Measurements from ENCODE around the gene AKR1C8. TPM values are rescaled to one million over a fixed set of nuclear protein-coding genes. Genes with fewer than 3 reads are reported as not detected.
"Not testable (repeated sequence)": the region's sequence is repeated elsewhere in the genome, so short reads cannot be mapped to it uniquely, and the experiment has no call there.

AKR1C8 gene
- total RNA-seq (2014; rRNA removed; shearing (Covaris generic)): 0.16 TPM in 1 of 2 replicates, not detected in the other

DNA sequence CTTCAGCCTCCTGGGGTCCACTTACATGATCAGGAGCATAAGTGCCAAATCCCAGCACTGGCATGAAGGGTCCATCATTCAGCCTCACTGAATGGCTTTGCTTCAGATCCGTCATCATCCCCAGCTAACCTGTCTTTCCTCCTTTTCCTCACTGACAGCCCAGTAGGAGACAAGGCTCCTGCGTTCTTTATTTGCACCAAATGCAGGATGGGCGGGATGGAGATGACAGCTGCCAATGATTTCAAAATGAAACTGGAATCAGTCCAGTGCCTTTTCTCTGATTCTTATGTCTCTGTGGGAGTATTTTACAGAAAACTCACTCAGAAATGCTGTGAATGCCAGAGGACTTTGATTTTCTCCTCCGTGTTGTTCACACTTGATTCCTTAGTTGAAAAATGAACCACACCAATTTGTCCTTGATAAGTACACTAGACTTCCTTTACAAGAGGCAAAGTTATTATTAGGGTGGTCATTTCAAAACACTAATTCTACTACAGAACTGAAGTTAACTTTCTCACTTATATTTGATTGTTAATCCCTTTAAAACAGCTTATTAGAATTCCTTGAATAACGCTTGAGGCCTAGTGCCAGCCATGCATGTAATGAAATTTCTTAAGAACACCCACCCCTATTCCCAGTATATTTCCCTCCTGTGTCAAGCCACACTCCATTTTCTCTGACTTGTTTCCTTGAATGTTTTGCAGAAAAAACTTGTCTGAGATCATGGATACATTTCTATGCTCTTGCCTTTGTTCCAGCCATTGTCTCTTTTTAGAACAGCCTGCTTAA lies at the start of gene AKR1C8:
Gene AKR1C8, minus strand, starts transcription at position 164 of the 789 bp plus-strand sequence. Its CDS starts 46 bp downstream, at position 118.
- DNase-seq (ENCODE audit: low read depth in 1 of 2, low spot score in 2 of 2): no peak
- no peak within 1 kb of the TSS for H3K4me3 ChIP-seq
- H3K36me3 ChIP-seq: no peaks in the 10 kb centered on the region
- H3K27me3 ChIP-seq (replicated peaks): no peaks in the 10 kb centered on the region
- no peaks in the 10 kb centered on the region for H3K9me3 ChIP-seq (replicated peaks)
- H3K27ac ChIP-seq: no peak within 1 kb of the TSS
- H3K4me1 ChIP-seq (replicated peaks): no peaks in the 10 kb centered on the region

DNA sequence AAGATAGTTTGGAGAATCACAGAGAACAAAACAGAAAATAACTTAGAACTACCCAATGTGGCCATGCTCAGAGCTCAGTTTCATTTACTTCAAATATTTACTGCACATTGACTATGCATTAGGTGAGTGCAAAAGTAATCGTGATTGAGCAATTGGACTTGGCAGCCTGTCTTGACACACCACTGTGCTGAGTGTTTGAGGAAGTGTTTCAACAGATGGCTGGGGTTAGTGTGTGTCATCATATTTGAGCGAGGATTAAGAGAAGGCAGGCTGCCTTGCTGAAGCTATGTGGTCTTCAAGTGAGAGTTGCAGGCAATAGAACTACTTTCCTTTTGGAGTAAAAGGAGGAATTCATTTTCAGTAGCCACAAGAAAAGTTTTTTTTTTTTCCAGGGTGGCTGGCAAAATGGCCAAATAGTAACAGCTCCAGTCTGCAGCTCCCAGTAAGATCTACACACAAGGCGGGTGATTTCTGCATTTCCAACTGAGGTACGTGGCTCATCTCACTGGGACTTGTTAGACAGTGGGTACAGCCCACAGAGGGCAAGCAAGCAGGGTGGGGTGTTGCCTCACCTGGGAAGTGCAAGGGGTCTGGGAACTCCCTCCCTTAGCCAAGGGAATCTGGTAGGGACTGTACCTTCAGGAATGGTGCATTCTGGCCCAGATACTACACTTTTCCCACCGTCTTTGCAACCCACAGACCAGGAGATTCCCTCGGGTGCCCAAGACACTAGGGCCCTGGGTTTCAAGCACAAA lies 49.3 kb upstream of the AKR1C8 start:
- Histone ChIP-seq H3K36me3 (no peaks in the 10 kb centered on the region), H3K4me1 (replicated peaks) (no peaks in the 10 kb centered on the region), H3K27ac (no peak overlapping the region), H3K4me3 (no peak overlapping the region), H3K9me3 (replicated peaks) (no peaks in the 10 kb centered on the region), H3K27me3 (replicated peaks) (no peaks in the 10 kb centered on the region; the same call in 1 of the 2 replicates)
- no peak for DNase-seq (ENCODE audit: low read depth in 1 of 2, low spot score in 2 of 2)

DNA sequence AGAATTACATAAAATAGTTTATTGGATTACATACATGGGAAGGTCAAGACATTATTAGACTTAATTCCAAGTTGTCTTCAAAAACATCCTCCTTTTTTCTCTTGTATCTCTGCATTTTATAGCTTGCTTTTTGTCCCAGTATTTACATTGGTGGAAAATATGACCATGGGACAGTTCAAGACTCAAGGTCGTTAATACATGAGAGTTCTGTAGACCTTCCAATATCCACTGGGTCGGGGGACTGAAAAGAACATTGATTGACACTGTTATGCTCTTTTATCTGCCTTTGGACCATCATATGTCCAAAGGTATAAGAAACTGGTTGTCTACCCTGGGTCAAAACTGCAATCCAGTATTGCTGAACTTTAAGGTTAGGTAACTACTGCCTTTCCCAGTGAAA lies 48.4 kb upstream of the AKR1C8 start:
- H3K4me3 ChIP-seq: no peak overlapping the region
- no peak for DNase-seq (ENCODE audit: low read depth in 1 of 2, low spot score in 2 of 2)
- H3K9me3 ChIP-seq (replicated peaks): no peaks in the 10 kb centered on the region
- no peaks in the 10 kb centered on the region for H3K36me3 ChIP-seq
- no peaks in the 10 kb centered on the region; the same call in 1 of the 2 replicates for H3K27me3 ChIP-seq (replicated peaks)
- no peaks in the 10 kb centered on the region for H3K4me1 ChIP-seq (replicated peaks)
- H3K27ac ChIP-seq: no peak overlapping the region

DNA sequence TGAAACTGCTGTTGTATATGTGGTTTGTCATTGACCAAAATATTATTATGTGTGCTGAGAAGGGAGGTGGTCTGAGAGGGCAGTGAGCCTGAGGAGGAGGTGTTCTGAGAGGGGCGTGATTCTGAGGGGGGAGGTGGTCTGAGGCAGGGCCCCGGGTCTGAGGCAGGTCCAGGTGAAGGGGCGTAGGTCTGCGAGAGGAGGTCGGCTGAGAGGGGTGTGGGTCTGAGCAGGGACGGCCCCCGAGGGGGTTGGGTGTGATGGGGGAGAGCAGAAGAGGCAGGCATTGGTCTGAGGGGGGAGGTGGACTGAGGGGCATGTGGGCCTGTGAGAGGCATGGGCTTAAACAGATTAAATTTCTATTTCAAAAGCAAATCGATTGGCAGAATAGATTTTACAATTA lies 44.1 kb upstream of the AKR1C8 start:
- no peak overlapping the region for H3K27ac ChIP-seq
- no peak for DNase-seq (ENCODE audit: low read depth in 1 of 2, low spot score in 2 of 2)
- H3K4me3 ChIP-seq: no peak overlapping the region
- no peaks in the 10 kb centered on the region; the same call in 1 of the 2 replicates for H3K27me3 ChIP-seq (replicated peaks)
- no peaks in the 10 kb centered on the region for H3K4me1 ChIP-seq (replicated peaks)
- H3K9me3 ChIP-seq (replicated peaks): no peaks in the 10 kb centered on the region
- H3K36me3 ChIP-seq: no peaks in the 10 kb centered on the region

DNA sequence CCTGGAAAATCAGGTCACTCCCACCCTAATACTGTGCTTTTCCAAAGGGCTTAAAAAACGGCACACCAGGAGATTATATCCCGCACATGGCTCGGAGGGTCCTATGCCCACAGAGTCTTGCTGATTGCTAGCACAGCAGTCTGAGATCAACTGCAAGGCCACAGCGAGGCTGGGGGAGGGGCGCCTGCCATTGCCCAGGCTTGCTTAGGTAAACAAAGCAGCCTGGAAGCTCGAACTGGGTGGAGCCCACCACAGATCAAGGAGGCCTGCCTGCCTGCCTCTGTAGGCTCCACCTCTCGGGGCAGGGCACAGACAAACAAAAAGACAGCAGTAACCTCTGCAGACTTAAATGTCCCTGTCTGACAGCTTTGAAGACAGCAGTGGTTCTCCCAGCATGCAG lies 38.0 kb upstream of the AKR1C8 start:
- not testable (repeated sequence) for H3K4me3 ChIP-seq; DNase-seq (ENCODE audit: low read depth in 1 of 2, low spot score in 2 of 2); H3K36me3 ChIP-seq

DNA sequence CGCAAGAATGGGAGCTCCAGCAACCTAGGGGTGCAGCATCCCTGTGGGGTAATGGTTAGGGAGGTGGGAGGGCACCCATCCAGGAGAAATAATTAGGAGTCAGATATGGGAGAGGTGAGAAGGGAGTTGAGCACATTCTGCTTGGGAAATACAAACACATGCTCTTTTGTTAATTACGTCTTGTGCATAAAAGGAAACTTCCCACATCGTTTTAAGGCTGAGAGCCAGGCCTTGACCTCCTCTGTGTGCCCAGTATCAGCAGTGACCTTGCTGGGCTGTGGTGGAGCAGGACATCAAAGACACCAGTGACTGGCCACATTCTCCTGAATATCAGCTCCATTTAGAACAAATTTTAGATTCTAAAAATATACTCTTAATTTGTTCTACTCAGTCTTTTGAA lies 34.3 kb upstream of the AKR1C8 start:
- Histone ChIP-seq H3K9me3 (replicated peaks) (no peaks in the 10 kb centered on the region), H3K4me1 (replicated peaks) (no peaks in the 10 kb centered on the region), H3K27ac (no peak overlapping the region), H3K4me3 (no peak overlapping the region), H3K36me3 (no peaks in the 10 kb centered on the region), H3K27me3 (replicated peaks) (no peaks in the 10 kb centered on the region)
- no peak for DNase-seq (ENCODE audit: low read depth in 1 of 2, low spot score in 2 of 2)

More for the DNA sequence above, 38.0 kb upstream of the AKR1C8 start:
- not testable (repeated sequence) for H3K27ac ChIP-seq; H3K4me1 ChIP-seq (replicated peaks); H3K9me3 ChIP-seq (replicated peaks); H3K27me3 ChIP-seq (replicated peaks)

DNA sequence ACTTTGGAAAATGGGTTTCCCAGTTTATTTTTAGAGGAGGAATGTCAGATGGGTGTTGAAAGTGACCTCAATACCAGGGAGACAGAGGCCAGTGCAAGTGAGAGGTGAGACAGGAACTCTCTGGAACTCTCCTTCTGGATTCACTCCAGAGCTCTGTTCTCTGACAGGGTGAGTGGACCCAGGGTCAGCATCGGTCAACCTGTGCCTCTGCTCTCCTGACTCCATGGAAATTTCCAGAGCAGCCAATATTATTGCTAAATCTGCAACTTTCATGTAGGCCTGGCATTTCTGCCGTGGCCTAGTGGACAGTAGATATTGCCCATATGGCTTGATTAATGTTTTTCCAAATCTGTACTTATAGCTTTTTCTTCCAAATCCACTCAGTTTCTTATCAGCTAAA lies 31.9 kb upstream of the AKR1C8 start:
- DNase-seq (ENCODE audit: low read depth in 1 of 2, low spot score in 2 of 2): no peak
- H3K4me3 ChIP-seq: no peak overlapping the region
- H3K36me3 ChIP-seq: no peaks in the 10 kb centered on the region
- no peaks in the 10 kb centered on the region for H3K9me3 ChIP-seq (replicated peaks)
- no peak overlapping the region for H3K27ac ChIP-seq
- H3K4me1 ChIP-seq (replicated peaks): no peaks in the 10 kb centered on the region
- H3K27me3 ChIP-seq (replicated peaks): no peaks in the 10 kb centered on the region

DNA sequence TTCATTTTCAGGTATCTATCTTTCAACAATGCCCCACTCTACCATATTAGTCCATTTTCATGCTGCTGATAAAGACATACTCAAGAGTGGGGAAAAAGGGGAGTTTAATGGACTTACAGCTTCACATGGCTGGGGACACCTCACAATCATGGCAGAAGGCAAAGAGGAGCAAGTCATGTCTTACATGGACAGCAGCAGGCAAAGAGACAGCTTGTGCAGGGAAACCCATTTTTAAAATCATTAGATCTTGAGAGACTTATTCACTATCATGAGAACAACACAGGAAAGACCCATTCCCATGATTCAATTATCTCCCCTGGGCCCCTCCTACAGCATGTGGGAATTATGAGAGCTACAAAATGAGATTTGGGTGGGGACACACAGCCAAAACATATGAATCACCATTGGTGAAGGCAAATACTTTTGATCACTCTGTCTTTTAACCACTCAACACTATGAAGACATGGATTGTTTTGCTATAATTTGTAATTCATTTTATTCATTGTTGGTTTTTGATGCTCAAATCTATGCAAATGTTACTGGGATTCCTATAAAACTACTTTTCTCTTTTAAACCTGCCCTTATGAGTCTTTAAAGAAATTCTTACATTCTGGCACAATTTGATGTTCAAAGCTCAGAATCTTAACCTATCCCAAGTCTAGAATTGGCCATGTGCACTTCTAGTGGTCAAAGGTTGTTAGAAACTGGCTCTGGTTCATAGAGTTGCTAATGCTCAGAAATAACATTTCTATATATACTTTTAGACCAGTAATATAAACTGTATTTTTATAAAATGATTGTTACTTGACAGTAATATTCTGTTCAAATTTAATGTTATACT lies 27.0 kb upstream of the AKR1C8 start:
- Histone ChIP-seq H3K4me3 (no peak overlapping the region), H3K9me3 (replicated peaks) (0 out of 2 replicates have a peak, but pooled peaks cover 2% of the 10 kb centered on the region), H3K27me3 (replicated peaks) (no peaks in the 10 kb centered on the region), H3K36me3 (no peaks in the 10 kb centered on the region), H3K27ac (no peak overlapping the region), H3K4me1 (replicated peaks) (no peaks in the 10 kb centered on the region)
- DNase-seq (ENCODE audit: low read depth in 1 of 2, low spot score in 2 of 2): no peak

DNA sequence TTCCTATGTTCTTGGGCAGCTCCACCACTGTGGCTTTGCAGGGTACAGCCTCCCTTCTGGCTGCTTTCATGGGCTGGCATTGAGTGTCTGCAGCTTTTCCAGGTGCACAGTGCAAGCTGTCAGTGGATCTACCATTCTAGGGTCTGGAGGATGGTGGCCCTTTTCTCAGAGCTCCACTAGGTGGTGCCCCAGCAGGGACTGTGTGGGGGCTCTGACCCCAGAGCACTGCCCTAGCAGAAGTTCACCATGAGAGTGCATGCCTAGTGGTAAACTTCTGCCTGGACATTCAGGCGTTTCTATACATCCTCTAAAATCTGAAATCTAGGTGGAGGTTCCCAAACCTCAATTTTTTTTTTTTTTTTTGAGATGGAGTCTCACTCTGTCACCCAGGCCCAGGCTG lies 25.3 kb upstream of the AKR1C8 start:
- not testable (repeated sequence) for DNase-seq (ENCODE audit: low read depth in 1 of 2, low spot score in 2 of 2); H3K4me1 ChIP-seq (replicated peaks); H3K9me3 ChIP-seq (replicated peaks); H3K4me3 ChIP-seq; H3K27me3 ChIP-seq (replicated peaks); H3K27ac ChIP-seq; H3K36me3 ChIP-seq

DNA sequence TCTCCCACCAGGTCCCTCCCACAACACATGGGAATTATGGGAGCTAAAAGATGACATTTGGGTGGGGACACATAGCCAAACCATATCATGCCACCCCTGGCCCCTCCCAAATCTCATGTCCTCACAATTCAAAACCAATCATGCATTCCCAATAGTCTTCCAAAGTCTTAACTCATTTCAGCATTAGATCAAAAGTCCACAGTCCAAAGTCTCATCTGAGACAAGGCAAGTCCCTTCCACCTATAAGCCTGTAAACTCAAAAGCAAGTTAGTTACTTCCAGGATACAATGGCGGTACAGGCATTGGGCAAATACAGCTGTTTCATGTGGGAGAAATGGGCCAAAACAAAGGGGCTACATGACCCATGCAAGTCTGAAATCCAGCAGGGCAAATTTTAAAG lies 24.8 kb upstream of the AKR1C8 start:
- H3K27me3 ChIP-seq (replicated peaks); H3K27ac ChIP-seq; DNase-seq (ENCODE audit: low read depth in 1 of 2, low spot score in 2 of 2); H3K4me3 ChIP-seq; H3K36me3 ChIP-seq; H3K4me1 ChIP-seq (replicated peaks); H3K9me3 ChIP-seq (replicated peaks): not testable (repeated sequence)

DNA sequence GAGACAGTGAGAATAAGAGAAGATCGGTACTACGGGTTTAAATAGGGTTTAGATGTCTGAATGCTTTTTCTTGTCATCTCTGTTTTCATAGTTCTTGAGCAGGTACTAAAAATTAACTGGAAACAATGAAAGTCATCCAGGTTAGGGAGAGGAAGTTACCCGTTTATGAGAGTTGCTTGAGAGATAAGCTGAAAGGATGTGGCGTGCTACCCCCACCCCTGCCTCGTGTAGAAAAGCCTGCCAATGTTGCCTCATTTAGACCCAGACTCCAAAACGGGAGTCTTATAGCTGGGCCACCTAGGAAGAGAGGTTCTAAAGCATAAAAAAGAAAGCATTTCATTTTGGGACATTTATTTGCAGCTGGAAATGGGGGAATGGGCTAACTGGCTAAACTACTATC lies 21.8 kb upstream of the AKR1C8 start:
- Histone ChIP-seq H3K27me3 (replicated peaks) (no peaks in the 10 kb centered on the region), H3K9me3 (replicated peaks) (0 out of 2 replicates have a peak, but pooled peaks cover 2% of the 10 kb centered on the region), H3K36me3 (no peaks in the 10 kb centered on the region), H3K4me1 (replicated peaks) (no peaks in the 10 kb centered on the region), H3K4me3 (no peak overlapping the region), H3K27ac (no peak overlapping the region)
- no peak for DNase-seq (ENCODE audit: low read depth in 1 of 2, low spot score in 2 of 2)

DNA sequence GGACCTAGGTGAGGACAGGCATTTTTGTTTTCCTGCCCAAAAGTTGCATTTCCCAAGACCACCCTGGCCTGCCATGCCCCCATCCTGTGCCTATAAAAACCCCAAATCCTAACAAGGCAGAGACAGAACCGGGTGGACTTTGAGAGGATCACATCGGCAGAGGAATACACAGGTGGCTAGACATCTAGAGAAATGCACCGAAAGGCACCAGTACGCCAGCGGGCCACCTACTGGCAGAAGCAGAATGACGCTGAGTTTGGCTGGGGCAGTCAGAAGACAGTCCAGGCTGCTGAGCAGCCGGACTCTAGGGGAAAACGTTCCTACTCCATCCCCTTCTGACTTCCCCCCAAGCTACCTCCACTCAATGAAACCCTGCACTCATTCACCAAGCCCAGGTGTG lies 14.4 kb upstream of the AKR1C8 start:
- H3K4me1 ChIP-seq (replicated peaks): no peaks in the 10 kb centered on the region
- H3K27me3 ChIP-seq (replicated peaks): no peaks in the 10 kb centered on the region
- no peak for DNase-seq (ENCODE audit: low read depth in 1 of 2, low spot score in 2 of 2)
- H3K36me3 ChIP-seq: no peaks in the 10 kb centered on the region
- H3K27ac ChIP-seq: no peak overlapping the region
- no peaks in the 10 kb centered on the region for H3K9me3 ChIP-seq (replicated peaks)
- H3K4me3 ChIP-seq: no peak overlapping the region

DNA sequence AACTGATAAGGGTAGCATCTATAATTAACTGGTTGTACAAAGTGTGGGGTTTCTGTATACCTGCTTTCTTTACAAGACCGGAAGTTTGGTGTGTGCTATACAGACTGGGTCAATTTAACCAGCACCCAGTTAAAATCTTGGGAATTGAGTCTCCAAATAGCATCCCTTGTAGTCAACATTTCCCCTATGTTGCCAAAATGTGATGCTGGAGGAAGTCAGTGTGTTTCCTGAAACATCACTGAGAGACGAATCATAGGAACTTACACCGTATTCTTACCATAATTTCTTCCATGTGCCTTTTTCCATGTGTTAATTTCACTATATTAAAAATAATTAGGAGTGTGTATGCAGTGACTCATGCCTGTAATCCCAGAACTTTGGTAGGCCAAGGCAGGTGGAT lies 13.4 kb upstream of the AKR1C8 start:
- H3K36me3 ChIP-seq: no peaks in the 10 kb centered on the region
- no peak overlapping the region for H3K4me3 ChIP-seq
- H3K27ac ChIP-seq: no peak overlapping the region
- no peak for DNase-seq (ENCODE audit: low read depth in 1 of 2, low spot score in 2 of 2)
- no peaks in the 10 kb centered on the region for H3K9me3 ChIP-seq (replicated peaks)
- H3K27me3 ChIP-seq (replicated peaks): no peaks in the 10 kb centered on the region
- H3K4me1 ChIP-seq (replicated peaks): no peaks in the 10 kb centered on the region

Measured in SJSA1 (cell line).